ENCODE measurements around the gene MSH2. TPM values are rescaled to one million over a fixed set of nuclear protein-coding genes. Genes with fewer than 3 reads are reported as not detected.

Gene MSH2
- total and polyA plus RNA-seq, 2 donors (not counting 3 experiments of a cell fraction or from before 2014, with no cell fraction given) = 9.7 to 30.5 TPM

DNA sequence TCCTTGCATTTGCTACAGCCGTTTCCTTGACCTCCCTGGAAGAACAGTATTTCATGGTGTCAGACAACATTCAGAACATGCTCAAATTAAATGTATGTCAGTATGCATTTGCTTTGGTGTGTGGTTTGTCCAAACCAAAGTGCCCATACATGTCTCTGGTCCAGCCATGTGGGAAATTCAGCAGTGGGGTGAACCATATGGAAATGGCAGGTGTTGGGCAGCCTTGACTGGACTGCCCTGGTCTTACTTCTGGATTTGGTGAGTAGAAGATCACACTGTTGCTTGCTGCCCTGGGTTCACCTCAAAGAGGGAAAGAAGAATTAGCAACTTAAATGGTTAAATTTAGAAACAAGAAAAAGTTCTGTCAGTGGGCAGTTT is 84.5 kb downstream of the MSH2 start:
- TF ChIP-seq, protein P1, sequence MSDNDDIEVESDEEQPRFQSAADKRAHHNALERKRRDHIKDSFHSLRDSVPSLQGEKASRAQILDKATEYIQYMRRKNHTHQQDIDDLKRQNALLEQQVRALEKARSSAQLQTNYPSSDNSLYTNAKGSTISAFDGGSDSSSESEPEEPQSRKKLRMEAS (IDR thresholded peaks at IDR 0.05; ENCODE audit: insufficient read depth, insufficient read length) = no peak
- no peak for TF ChIP-seq POLR2AphosphoS5 (IDR thresholded peaks at IDR 0.05; ENCODE audit: insufficient read depth, low read depth, low read length)
- TF ChIP-seq FOS (IDR thresholded peaks at IDR 0.05; ENCODE audit: borderline replicate concordance, insufficient read depth, low read length) = no peak
- no peak for TF ChIP-seq JUN (IDR thresholded peaks at IDR 0.05; ENCODE audit: borderline replicate concordance, insufficient read depth, insufficient read length, low read depth)
- TF ChIP-seq, protein P2, sequence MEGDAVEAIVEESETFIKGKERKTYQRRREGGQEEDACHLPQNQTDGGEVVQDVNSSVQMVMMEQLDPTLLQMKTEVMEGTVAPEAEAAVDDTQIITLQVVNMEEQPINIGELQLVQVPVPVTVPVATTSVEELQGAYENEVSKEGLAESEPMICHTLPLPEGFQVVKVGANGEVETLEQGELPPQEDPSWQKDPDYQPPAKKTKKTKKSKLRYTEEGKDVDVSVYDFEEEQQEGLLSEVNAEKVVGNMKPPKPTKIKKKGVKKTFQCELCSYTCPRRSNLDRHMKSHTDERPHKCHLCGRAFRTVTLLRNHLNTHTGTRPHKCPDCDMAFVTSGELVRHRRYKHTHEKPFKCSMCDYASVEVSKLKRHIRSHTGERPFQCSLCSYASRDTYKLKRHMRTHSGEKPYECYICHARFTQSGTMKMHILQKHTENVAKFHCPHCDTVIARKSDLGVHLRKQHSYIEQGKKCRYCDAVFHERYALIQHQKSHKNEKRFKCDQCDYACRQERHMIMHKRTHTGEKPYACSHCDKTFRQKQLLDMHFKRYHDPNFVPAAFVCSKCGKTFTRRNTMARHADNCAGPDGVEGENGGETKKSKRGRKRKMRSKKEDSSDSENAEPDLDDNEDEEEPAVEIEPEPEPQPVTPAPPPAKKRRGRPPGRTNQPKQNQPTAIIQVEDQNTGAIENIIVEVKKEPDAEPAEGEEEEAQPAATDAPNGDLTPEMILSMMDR (IDR thresholded peaks at IDR 0.05; ENCODE audit: extremely low read depth in 1 of 2, insufficient read depth in 1 of 2, low read depth in 1 of 2, low read length in 2 of 2) = no peak
- no peak for TF ChIP-seq EZH2 (IDR thresholded peaks at IDR 0.05; ENCODE audit: borderline replicate concordance, low read depth, low read length, severe bottlenecking)
- TF ChIP-seq POLR2A (IDR thresholded peaks at IDR 0.05; ENCODE audit: low read depth, low read length) = no peak
- no peak for TF ChIP-seq GATA2 (IDR thresholded peaks at IDR 0.05; ENCODE audit: insufficient read depth, insufficient read length, low read depth, low read length)
- no peak for TF ChIP-seq MYC (IDR thresholded peaks at IDR 0.05; ENCODE audit: low read depth, low read length)
- Histone ChIP-seq H3K4me2 (ENCODE audit: insufficient read depth, low read length) (no peak overlapping the region), H3K9ac (replicated peaks; ENCODE audit: extremely low read depth, insufficient read depth, low read length) (no peak overlapping the region), H3K27ac (ENCODE audit: insufficient read depth, low read depth, low read length) (no peak overlapping the region), H3K79me2 (ENCODE audit: control insufficient read depth, insufficient read depth, low read length) (no peaks in the 10 kb centered on the region), H3K9me1 (replicated peaks; ENCODE audit: control insufficient read depth, extremely low read depth, insufficient read depth, low read length) (no peaks in the 10 kb centered on the region), H3K4me1 (ENCODE audit: control insufficient read depth, extremely low read depth, insufficient read depth, low read length) (no peaks in the 10 kb centered on the region), H2AFZ (ENCODE audit: low read depth, low read length) (no peak overlapping the region), H3K36me3 (ENCODE audit: control insufficient read depth in 2 of 2, extremely low read depth in 1 of 2, insufficient read depth in 2 of 2, low read length in 2 of 2) (peaks cover 0 to 4% of the 10 kb centered on the region in 2 experiments), H3K4me3 (replicated peaks in 1 of 3; ENCODE audit: insufficient read depth in 1 of 3, low read depth in 1 of 3, low read length in 3 of 3) (no peak overlapping the region), H3K27me3 (ENCODE audit: control insufficient read depth in 2 of 2, insufficient read depth in 2 of 2, low read length in 2 of 2) (no peaks in the 10 kb centered on the region), H4K20me1 (replicated peaks; ENCODE audit: control insufficient read depth, extremely low read depth, insufficient read depth, low read length) (no peaks in the 10 kb centered on the region), H3K9me3 (replicated peaks; ENCODE audit: control insufficient read depth, insufficient read depth, low read length) (no peaks in the 10 kb centered on the region)
- dilution Hi-C loops (cut with MboI; ENCODE audit: extremely low pct_ligation_motif_present, low sequenced_read_pairs) = no loop called here
- no TSS peak for BruUV-seq (replicated peaks)
- ChIA-PET POLR2A (no interaction called here), CTCF (no interaction called here)
- FAIRE-seq (no peak), DNase-seq (ENCODE audit: low read depth, low spot score) (no peak)
- intact Hi-C loops (cut with micrococcal nuclease) = no loop called here
